ENCODE data around the gene NLGN4X.

- no peak for TF ChIP-seq CTCF (IDR thresholded peaks at IDR 0.05; ENCODE audit: low read depth, low read length)
- TF ChIP-seq EZH2phosphoT487 (IDR thresholded peaks at IDR 0.05; ENCODE audit: low read depth), result no peak
Observed at GRCh38 chrX:5928224-5928623, 300.4 kb downstream of the NLGN4X start.
